ENCODE results near the gene FBXO47. TPM values are rescaled to one million over a fixed set of nuclear protein-coding genes. Genes with fewer than 3 reads are reported as not detected.
"Not testable (repeated sequence)": the region's sequence is repeated elsewhere in the genome, so short reads cannot be mapped to it uniquely, and the experiment has no call there.

The FBXO47 gene
- total and polyA plus RNA-seq, 7 donors: 0.03 TPM; not detected in 6

DNA sequence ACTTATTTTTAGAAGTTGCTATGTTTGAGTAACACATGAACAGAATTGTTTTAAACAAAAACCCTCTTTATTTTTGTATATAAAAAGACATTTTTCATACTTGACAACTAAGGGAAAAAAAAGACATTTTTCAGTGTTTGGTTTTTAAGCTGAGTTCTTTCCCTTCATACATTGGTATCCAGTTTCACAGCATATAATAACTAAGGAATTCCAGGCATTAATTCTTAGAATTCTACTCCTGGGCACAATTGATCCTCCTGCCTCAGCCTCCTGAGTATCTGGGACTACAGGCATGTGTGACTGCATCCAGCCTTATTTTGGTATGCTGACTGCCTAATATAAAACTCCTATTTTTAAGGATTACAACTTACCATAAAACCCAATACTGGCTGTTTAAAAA is 8.4 kb downstream of the FBXO47 start:
- Histone ChIP-seq H3K27ac (no peak overlapping the region), H3K4me3 (no peak overlapping the region), H3K4me1 (no peaks in the 10 kb centered on the region), H3K27me3 (ENCODE audit: insufficient read depth in 3 of 3, low read length in 2 of 3) (no peaks in the 10 kb centered on the region), H3K36me3 (ENCODE audit: insufficient read depth in 1 of 2, low read depth in 1 of 2) (no peaks in the 10 kb centered on the region), H3K9me3 (no peaks in the 10 kb centered on the region)
- TF ChIP-seq CTCF (IDR thresholded peaks at IDR 0.05): no peak
- ATAC-seq (no peak), DNase-seq (no peak)
- intact Hi-C loops (cut with DNase I): no loop called here

- ATAC-seq (no peak), DNase-seq (no peak)
- H3K27me3 ChIP-seq (ENCODE audit: insufficient read depth in 3 of 3, low read length in 2 of 3): no peaks in the 10 kb centered on the region
- WGBS, 3 donors: 0 to 6% (median 2%) methylated on average over 1 of the region's 1 CpG
- no peaks in the 10 kb centered on the region for H3K9me3 ChIP-seq
- no peak overlapping the region for H3K27ac ChIP-seq
- H3K4me3 ChIP-seq: no peak overlapping the region
- intact Hi-C loops (cut with DNase I): no loop called here
- no peaks in the 10 kb centered on the region for H3K4me1 ChIP-seq
- no peaks in the 10 kb centered on the region for H3K36me3 ChIP-seq (ENCODE audit: insufficient read depth in 1 of 2, low read depth in 1 of 2)
- no peak for TF ChIP-seq CTCF (IDR thresholded peaks at IDR 0.05)
Observed at GRCh38 chr17:38958326-38958725, 8.9 kb downstream of the FBXO47 start.

- H3K27ac ChIP-seq; intact Hi-C loops (cut with DNase I); DNase-seq; H3K4me3 ChIP-seq; H3K9me3 ChIP-seq; H3K36me3 ChIP-seq (ENCODE audit: insufficient read depth in 1 of 2, low read depth in 1 of 2); H3K4me1 ChIP-seq; H3K27me3 ChIP-seq (ENCODE audit: insufficient read depth in 3 of 3, low read length in 2 of 3); ATAC-seq: not testable (repeated sequence)
- WGBS, 3 donors: 92 to 95% (median 93%) methylated on average over 7 of the region's 7 CpGs
Observed at GRCh38 chr17:38953800-38954199, 13.4 kb downstream of the FBXO47 start.

DNA sequence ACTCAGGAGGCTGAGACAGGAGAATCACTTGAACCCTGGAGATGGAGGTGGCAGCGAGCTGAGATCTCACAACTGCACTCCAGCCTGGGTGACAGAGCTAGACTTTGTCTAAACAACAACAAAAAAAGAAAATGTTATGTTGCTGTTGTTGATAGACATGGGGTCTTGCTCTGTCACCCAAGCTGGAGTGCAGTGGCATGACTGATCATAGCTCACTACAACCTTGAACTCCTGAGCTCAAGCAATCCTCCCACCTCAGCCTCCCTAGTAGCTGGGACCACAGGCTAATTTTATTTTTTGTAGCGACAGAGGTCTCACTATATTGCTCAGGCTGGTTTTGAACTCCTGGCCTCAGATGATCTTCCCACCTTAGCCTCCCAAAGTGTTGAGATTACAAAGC is 20.0 kb downstream of the FBXO47 start:
- intact Hi-C loops (cut with DNase I): no loop called here
- DNase-seq: no peak
- H3K27me3 ChIP-seq (ENCODE audit: insufficient read depth in 3 of 3, low read length in 2 of 3): no peaks in the 10 kb centered on the region
- no peaks in the 10 kb centered on the region for H3K9me3 ChIP-seq
- H3K4me1 ChIP-seq: no peaks in the 10 kb centered on the region
- no peak overlapping the region for H3K27ac ChIP-seq
- WGBS, 3 donors: 85 to 91% (median 91%) methylated on average over 2 of the region's 2 CpGs
- ATAC-seq: no peak
- H3K36me3 ChIP-seq (ENCODE audit: insufficient read depth in 1 of 2, low read depth in 1 of 2): no peaks in the 10 kb centered on the region
- no peak overlapping the region for H3K4me3 ChIP-seq
- TF ChIP-seq CTCF (IDR thresholded peaks at IDR 0.05): no peak

DNA sequence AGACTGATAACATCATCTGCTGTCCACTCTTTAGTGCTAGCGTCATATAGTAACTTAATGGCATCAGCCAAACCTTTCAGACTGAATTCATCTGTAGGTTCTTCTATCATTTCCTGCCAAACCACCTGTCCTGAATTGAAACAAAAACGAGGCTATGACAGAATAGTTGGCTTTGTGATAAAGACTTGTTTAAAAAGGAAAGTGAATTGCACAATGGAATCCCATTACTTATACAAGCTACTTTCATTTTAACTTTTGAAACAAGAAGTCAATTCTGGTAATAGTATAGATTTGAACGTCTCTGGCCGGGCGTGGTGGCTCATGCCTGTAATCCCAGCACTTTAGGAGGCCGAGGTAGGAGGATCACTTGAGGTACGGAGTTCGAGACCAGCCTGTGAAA is 23.6 kb downstream of the FBXO47 start:
- H3K36me3 ChIP-seq (ENCODE audit: insufficient read depth in 1 of 2, low read depth in 1 of 2): no peaks in the 10 kb centered on the region
- ATAC-seq: no peak
- no peak overlapping the region for H3K27ac ChIP-seq
- no peaks in the 10 kb centered on the region for H3K9me3 ChIP-seq
- DNase-seq: no peak
- intact Hi-C loops (cut with DNase I): no loop called here
- WGBS, 3 donors: 64 to 73% (median 67%) methylated on average over 8 of the region's 8 CpGs
- no peaks in the 10 kb centered on the region for H3K4me1 ChIP-seq
- H3K4me3 ChIP-seq: no peak overlapping the region
- H3K27me3 ChIP-seq (ENCODE audit: insufficient read depth in 3 of 3, low read length in 2 of 3): no peaks in the 10 kb centered on the region
- no peak for TF ChIP-seq CTCF (IDR thresholded peaks at IDR 0.05)

Data from psoas muscle (tissue), 8 donors.